B cell (primary cell): ENCODE results near the gene RBPJL.

Experiments
- CTCF ChIP-seq: fragments of 200-600 bp; IDR thresholded peaks from one replicate; pipeline ENCODE4 v1.8.0; 2022; ENCODE audit warnings: antibody characterized with exemption, mild to moderate bottlenecking
- EZH2 ChIP-seq: IDR thresholded peaks from 2 replicates; pipeline ENCODE4 v1.6.1; 2012; ENCODE audit warnings: borderline replicate concordance, low read depth, mild to moderate bottlenecking, moderate library complexity, low read length; ENCODE audit not compliant: insufficient read depth, poor library complexity, severe bottlenecking

- no peak for TF ChIP-seq CTCF
- TF ChIP-seq EZH2: no peak
These were observed 17.8 kb upstream of the RBPJL start for GRCh38 chr20:45288860-45289259.
